ENCODE measurements around the gene TCF15. TPM values are rescaled to one million over a fixed set of nuclear protein-coding genes. Genes with fewer than 3 reads are reported as not detected.

Gene TCF15
- total and polyA plus RNA-seq, 4 donors = not detected

DNA sequence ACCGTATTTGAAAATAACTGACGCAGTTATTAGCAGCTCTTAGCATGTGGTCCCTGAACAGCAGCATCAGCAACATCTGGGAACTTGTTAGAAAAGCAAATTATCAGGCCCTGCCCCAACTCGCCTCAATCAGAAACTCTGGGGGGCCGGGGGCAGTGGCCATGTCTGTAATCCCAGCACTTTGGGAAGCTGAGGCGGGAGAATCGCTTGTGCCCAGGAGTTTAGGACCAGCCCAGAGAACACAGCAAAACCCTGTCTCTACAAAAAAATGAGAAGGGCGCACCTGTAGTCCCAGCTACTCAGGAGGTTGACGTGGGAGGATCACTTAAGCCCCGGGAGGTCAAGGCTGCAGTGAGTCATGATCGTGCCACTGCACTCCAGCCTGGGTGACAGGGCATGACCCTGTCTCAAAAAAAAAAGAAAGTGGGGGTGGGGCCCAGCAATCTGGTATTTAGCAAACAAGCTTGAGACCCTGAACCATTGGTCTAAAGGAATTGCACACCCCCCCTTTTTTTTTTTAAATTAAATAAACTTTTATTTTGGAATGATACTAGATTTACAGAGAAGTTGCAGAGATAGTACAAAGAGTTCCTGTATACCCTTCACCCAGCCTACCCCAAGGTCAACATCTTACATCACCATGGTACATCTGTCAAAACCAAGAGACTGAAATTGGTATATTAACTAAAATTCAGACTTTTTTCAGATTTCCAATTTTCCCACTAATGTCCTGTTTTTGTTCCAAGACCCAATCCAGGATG is 36.2 kb upstream of the TCF15 start:
- no peak for TF ChIP-seq TAF1 (conservative IDR thresholded peaks at IDR 0.05)
- TF ChIP-seq HNF4A (conservative IDR thresholded peaks at IDR 0.05) = peak; percentile 39 to 60
- TF ChIP-seq, protein P1, sequence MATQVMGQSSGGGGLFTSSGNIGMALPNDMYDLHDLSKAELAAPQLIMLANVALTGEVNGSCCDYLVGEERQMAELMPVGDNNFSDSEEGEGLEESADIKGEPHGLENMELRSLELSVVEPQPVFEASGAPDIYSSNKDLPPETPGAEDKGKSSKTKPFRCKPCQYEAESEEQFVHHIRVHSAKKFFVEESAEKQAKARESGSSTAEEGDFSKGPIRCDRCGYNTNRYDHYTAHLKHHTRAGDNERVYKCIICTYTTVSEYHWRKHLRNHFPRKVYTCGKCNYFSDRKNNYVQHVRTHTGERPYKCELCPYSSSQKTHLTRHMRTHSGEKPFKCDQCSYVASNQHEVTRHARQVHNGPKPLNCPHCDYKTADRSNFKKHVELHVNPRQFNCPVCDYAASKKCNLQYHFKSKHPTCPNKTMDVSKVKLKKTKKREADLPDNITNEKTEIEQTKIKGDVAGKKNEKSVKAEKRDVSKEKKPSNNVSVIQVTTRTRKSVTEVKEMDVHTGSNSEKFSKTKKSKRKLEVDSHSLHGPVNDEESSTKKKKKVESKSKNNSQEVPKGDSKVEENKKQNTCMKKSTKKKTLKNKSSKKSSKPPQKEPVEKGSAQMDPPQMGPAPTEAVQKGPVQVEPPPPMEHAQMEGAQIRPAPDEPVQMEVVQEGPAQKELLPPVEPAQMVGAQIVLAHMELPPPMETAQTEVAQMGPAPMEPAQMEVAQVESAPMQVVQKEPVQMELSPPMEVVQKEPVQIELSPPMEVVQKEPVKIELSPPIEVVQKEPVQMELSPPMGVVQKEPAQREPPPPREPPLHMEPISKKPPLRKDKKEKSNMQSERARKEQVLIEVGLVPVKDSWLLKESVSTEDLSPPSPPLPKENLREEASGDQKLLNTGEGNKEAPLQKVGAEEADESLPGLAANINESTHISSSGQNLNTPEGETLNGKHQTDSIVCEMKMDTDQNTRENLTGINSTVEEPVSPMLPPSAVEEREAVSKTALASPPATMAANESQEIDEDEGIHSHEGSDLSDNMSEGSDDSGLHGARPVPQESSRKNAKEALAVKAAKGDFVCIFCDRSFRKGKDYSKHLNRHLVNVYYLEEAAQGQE (IDR thresholded peaks at IDR 0.05) = no peak
- TF ChIP-seq, protein P2, sequence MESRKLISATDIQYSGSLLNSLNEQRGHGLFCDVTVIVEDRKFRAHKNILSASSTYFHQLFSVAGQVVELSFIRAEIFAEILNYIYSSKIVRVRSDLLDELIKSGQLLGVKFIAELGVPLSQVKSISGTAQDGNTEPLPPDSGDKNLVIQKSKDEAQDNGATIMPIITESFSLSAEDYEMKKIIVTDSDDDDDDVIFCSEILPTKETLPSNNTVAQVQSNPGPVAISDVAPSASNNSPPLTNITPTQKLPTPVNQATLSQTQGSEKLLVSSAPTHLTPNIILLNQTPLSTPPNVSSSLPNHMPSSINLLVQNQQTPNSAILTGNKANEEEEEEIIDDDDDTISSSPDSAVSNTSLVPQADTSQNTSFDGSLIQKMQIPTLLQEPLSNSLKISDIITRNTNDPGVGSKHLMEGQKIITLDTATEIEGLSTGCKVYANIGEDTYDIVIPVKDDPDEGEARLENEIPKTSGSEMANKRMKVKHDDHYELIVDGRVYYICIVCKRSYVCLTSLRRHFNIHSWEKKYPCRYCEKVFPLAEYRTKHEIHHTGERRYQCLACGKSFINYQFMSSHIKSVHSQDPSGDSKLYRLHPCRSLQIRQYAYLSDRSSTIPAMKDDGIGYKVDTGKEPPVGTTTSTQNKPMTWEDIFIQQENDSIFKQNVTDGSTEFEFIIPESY (IDR thresholded peaks at IDR 0.05) = no peak
- no peak for TF ChIP-seq HNF4G (IDR thresholded peaks at IDR 0.05)
- TF ChIP-seq SP1 (IDR thresholded peaks at IDR 0.05) = no peak
- TF ChIP-seq NR2F2 (IDR thresholded peaks at IDR 0.05) = peak; percentile 73
- TF ChIP-seq, protein P3, sequence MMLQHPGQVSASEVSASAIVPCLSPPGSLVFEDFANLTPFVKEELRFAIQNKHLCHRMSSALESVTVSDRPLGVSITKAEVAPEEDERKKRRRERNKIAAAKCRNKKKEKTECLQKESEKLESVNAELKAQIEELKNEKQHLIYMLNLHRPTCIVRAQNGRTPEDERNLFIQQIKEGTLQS (IDR thresholded peaks at IDR 0.05) = peak; percentile 59
- TF ChIP-seq EGR1 (IDR thresholded peaks at IDR 0.05; ENCODE audit: low read depth in 2 of 2) = no peak
- no peak for TF ChIP-seq FOXA2 (IDR thresholded peaks at IDR 0.05)
- TF ChIP-seq, protein P4, sequence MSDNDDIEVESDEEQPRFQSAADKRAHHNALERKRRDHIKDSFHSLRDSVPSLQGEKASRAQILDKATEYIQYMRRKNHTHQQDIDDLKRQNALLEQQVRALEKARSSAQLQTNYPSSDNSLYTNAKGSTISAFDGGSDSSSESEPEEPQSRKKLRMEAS (IDR thresholded peaks at IDR 0.05) = no peak
- no peak for TF ChIP-seq YY1 (IDR thresholded peaks at IDR 0.05)
- TF ChIP-seq JUND (IDR thresholded peaks at IDR 0.05) = peak; percentile 63 to 80
- TF ChIP-seq RXRA (IDR thresholded peaks at IDR 0.05) = peak; percentile 58 to 65
- no peak for TF ChIP-seq GABPA (IDR thresholded peaks at IDR 0.05 in 1 of 2, conservative IDR thresholded peaks at IDR 0.05 in 1 of 2)
- no peak for TF ChIP-seq FOXA1 (IDR thresholded peaks at IDR 0.05)
- no peak for TF ChIP-seq RAD21 (IDR thresholded peaks at IDR 0.05)
- TF ChIP-seq, protein P5, sequence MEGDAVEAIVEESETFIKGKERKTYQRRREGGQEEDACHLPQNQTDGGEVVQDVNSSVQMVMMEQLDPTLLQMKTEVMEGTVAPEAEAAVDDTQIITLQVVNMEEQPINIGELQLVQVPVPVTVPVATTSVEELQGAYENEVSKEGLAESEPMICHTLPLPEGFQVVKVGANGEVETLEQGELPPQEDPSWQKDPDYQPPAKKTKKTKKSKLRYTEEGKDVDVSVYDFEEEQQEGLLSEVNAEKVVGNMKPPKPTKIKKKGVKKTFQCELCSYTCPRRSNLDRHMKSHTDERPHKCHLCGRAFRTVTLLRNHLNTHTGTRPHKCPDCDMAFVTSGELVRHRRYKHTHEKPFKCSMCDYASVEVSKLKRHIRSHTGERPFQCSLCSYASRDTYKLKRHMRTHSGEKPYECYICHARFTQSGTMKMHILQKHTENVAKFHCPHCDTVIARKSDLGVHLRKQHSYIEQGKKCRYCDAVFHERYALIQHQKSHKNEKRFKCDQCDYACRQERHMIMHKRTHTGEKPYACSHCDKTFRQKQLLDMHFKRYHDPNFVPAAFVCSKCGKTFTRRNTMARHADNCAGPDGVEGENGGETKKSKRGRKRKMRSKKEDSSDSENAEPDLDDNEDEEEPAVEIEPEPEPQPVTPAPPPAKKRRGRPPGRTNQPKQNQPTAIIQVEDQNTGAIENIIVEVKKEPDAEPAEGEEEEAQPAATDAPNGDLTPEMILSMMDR (IDR thresholded peaks at IDR 0.05; ENCODE audit: low read depth, low read length, missing input control) = no peak
- no peak overlapping the region for H3K9ac ChIP-seq (ENCODE audit: low read depth in 1 of 2, low read length in 2 of 2)
- no peaks in the 10 kb centered on the region for H3K27me3 ChIP-seq (ENCODE audit: control insufficient read depth in 4 of 4, insufficient read depth in 4 of 4, low read length in 3 of 4)
- H3K9me3 ChIP-seq (ENCODE audit: control insufficient read depth in 4 of 4, low read length in 3 of 4) = peaks cover 0 to 3% (median 0%) of the 10 kb centered on the region in 4 donors
- no peak overlapping the region for H3K4me3 ChIP-seq (ENCODE audit: low read depth in 1 of 3, low read length in 3 of 3)
- peaks cover 4 to 16% (median 9%) of the 10 kb centered on the region in 4 donors for H3K4me1 ChIP-seq (ENCODE audit: control insufficient read depth in 4 of 4, insufficient read depth in 4 of 4, low read length in 3 of 4)
- WGBS = 70% methylated on average over 10 of the region's 10 CpGs
- H3K27ac ChIP-seq (ENCODE audit: low read depth in 1 of 2, low read length in 2 of 2) = no peak overlapping the region
- no peak for DNase-seq (ENCODE audit: low spot score)
- H3K36me3 ChIP-seq (ENCODE audit: control insufficient read depth in 4 of 4, insufficient read depth in 3 of 4, low read depth in 1 of 4, low read length in 3 of 4) = peaks cover 7 to 15% (median 13%) of the 10 kb centered on the region in 4 donors
